GM12865 (cell line): ENCODE results near the gene KDM5B.

Experiments
- DNase-seq: peaks from one replicate; pipeline ENCODE4 v3.0.0; 2010; ENCODE audit warnings: low read depth
- H3K4me3 ChIP-seq: 2 replicates; pipeline ENCODE4 v1.5.1; 2011; ENCODE audit warnings: mild to moderate bottlenecking, low read depth, low read length, control low read depth
- TF ChIP-seq, protein P1 (sequence below): IDR thresholded peaks from 2 replicates; pipeline ENCODE4 v1.5.1; 2011; ENCODE audit warnings: low read length, control low read depth, low read depth, inconsistent platforms; ENCODE audit not compliant: insufficient read depth; ENCODE audit errors: missing control alignments

Gene KDM5B

DNA sequence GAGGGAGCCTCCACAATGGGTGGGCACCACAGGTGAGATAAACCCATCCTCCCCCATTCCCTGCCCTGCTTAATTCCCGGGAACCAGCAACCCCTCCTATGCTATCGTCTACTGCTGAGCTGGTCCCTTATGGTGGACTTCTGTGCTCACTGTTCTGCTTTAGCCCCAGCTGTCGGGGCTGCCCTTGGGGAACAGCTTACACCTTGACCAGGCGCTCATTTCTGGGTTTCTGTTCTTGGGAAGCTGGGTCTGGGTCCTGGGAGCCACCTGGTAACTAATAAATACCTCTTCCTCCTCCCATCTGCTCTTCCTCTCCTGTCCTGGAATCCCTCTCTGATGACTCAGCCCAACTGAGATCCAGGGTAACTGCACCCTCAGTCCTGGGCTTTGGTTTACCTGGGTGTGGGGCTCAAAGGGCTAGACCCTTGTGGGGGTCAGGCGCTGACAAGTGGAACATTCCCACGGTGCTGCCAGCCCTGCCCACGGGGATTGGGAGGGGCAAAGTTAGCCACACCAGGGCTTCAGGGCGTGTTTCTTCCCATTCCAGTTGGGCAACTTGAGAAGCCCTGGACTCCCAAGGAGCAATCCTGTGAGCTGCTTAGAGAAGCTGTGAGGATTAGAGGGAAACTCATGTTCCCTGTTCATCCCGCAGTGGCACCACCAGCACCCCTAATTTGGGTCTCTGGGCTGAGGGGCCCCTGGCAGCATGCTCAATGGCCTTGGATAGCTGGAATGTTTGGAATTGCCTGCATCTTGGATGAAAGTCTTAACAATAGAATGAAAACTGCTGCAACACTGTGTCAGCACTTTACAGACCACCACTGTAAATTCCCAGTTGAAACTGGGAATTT is 4.2 kb upstream of the KDM5B start:
- H3K4me3 ChIP-seq, result no peak overlapping the region
- TF ChIP-seq, protein P1, sequence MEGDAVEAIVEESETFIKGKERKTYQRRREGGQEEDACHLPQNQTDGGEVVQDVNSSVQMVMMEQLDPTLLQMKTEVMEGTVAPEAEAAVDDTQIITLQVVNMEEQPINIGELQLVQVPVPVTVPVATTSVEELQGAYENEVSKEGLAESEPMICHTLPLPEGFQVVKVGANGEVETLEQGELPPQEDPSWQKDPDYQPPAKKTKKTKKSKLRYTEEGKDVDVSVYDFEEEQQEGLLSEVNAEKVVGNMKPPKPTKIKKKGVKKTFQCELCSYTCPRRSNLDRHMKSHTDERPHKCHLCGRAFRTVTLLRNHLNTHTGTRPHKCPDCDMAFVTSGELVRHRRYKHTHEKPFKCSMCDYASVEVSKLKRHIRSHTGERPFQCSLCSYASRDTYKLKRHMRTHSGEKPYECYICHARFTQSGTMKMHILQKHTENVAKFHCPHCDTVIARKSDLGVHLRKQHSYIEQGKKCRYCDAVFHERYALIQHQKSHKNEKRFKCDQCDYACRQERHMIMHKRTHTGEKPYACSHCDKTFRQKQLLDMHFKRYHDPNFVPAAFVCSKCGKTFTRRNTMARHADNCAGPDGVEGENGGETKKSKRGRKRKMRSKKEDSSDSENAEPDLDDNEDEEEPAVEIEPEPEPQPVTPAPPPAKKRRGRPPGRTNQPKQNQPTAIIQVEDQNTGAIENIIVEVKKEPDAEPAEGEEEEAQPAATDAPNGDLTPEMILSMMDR, result no peak
- no peak for DNase-seq

DNA sequence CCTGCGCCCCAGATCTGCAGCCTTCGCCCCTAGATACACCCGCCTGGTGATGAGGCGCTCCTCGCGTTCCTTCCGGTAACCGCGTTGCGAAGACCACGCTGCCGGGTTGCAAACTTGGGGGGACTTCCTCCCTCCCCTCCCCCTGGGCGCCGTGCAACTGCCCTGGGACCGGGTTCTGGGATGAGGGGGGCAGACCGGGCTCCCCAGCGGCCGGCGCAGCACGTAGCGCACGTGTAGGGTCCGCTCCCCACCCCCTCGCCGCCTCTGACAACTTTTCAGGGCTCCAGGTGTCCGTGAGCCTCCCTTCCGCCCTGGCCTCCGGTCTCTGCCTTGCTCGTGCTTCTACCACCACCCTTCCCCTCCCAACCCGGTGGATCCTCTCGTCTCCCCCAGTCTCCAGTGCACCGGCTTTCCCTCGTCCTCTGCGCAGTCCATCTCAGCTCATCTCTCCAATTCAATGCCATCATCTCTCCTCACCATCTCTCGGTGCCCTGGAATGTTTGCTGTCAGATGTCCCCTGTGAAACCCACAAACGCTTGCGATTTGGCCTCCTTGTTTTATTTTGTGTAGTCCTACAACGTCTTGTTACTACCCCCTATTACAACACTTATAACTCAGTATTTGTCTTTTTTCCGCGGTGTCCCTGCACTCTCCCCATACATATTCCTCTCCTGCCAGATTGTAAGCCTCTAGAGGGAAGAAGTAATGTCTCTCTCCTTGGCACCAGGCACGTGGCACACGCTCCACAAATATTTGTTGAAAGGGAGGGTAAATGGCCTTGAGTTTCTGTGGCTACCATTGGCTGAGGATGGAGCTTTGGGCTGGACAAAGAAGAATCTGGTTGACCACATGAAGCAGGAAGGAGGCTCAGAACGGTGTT is 3.3 kb upstream of the KDM5B start:
- TF ChIP-seq, protein P1, result no peak

DNA sequence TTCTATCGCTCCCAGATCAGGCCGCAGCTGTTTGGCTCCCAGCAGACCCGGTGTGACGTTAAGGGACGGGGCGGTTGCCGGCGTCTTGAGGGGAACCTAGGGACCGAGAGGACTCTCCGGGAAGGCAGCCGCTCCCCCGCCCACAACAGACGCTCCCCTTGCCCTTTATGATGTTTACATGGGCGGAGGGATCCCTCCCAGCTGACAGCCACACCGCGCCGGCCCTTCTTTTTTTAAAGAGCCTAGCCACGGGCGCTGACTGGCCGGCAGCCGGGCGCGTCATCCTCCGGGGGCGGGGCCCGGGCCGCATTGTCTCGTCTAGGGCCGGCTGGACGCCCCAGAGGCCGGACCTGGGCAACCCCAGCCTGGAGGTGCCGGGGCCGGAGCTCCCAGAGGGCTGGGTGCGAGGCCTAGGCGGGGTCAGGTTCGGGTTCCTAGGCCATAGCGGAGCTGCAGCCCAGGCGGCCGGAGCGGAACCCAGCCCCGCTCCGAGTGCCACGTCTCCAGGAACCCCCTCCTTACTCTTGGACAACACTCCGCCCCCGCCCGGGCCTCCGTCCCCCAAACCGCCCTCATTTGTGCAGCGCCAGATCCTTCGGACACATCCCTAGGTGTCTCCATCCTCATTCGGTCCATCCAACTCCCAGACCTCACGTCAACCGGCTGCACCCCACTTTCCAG is 2.5 kb upstream of the KDM5B start, which contains the start of gene PCAT6:
Gene PCAT6 (plus strand): TSS at position 340 of the 681 bp plus-strand sequence.
- TF ChIP-seq, protein P1, result no peak
- H3K4me3 ChIP-seq, result peak within 1 kb of the TSS; percentile 67
- DNase-seq, result peak; percentile 88

More for the DNA sequence above, 3.3 kb upstream of the KDM5B start:
- H3K4me3 ChIP-seq, result peak overlapping the region; percentile 67
- DNase-seq, result no peak

DNA sequence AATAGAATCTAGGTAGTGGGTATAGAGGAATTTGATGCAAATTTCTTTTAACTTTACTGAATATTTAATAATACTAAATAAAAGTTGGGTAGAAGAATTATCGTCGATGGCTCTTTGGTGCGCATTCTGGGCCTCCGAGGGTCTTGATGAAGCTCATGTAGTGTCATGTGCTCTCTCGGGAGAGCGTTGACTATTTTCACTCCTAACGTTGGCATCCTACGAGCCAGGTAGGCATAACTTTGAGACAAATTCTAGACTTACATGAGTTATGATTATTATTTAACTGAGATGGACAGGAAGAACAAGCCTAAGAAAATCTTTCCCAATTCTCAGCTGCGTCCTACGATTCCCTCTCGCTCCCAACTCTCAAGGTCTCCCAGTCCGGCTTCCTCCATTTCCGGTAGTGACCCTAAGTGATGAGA is 2.0 kb upstream of the KDM5B start:
- TF ChIP-seq, protein P1, result no peak
- peak overlapping the region; percentile 67 for H3K4me3 ChIP-seq
- no peak for DNase-seq

DNA sequence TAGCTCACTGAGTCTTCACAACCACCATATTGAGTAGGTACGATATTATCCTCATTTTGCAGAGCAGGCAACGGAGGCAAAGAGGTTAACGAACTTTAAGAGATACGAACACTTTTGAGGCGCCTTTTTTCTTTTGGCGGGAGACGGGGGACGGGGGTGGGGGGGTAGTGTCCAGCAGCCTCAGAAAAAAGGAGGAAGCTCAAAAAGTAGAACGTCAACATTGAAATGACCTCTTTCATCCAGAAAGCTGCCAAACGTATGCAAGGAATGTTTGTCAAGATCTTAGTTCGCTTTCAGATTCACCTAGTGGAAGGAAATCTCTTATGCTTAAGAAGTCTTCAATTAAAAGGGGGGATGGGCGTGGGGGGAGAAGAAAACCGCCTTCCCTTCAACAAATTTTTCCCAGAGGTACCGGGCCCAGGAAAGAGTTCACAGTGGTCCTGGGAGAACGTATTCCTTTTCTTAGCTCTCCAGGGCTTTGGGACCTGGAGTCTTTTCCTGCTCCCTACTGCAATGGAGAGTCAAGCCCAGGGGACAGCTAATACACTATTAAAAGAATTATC is 1.5 kb upstream of the KDM5B start:
- DNase-seq, result no peak

More for the DNA sequence above, 1.5 kb upstream of the KDM5B start:
- H3K4me3 ChIP-seq, result no peak overlapping the region
- TF ChIP-seq, protein P1, result no peak
